ENCODE measurements around the gene RPL23. TPM values are rescaled to one million over a fixed set of nuclear protein-coding genes. Genes with fewer than 3 reads are reported as not detected.

RPL23 gene
- total RNA-seq, 1 donor from 2014 or later, result 1,087 TPM

DNA sequence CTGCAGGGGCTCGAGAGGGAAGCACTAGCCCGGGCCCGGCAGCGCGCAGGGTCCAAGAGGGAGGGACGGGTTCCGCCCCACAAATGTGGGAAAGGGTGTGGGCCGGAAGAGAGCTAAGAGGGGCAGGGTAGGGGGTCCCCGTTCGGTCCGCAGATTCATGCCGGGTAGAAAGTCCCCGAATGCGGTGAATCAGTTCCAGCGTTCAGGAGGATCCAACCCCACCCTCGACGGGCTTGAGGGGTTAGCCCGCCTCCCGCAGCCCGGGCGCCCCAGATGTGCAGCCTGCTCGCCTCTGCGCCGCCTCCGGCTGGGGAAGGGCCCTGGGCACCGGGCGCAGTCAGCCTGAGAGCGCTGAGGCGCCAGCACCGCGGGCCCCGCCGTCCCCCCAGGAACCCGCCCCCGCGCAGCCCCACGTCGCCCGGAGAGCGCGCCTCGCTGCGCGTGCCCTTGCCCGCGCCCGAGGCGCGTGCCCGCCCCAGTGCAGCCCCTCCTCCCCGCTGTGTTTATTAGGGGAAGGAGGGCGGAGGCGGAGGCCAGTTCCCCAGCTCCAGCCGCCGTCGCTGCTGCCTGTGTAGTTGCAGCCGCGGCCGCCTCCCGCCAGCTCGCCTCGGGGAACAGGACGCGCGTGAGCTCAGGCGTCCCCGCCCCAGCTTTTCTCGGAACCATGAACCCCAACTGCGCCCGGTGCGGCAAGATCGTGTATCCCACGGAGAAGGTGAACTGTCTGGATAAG is 16.2 kb upstream of the RPL23 start, which contains the start of gene LASP1:
LASP1 (plus strand) TSS at position 533 of the 733 bp plus-strand sequence; CDS start at position 665, 132 bp downstream.
- Histone ChIP-seq H3K27ac (ENCODE audit: low read depth, low read length) (peak within 1 kb of the TSS; percentile 79), H3K79me2 (ENCODE audit: insufficient read depth, low read length) (peaks cover 48% of the 10 kb centered on the region), H3K9ac (ENCODE audit: low read length) (peak within 1 kb of the TSS; percentile 95), H4K20me1 (ENCODE audit: insufficient read depth, low read length) (peaks cover 41% of the 10 kb centered on the region), H3K9me3 (ENCODE audit: insufficient read depth, low read depth, low read length) (no peaks in the 10 kb centered on the region), H2AFZ (ENCODE audit: low read depth, low read length) (peak within 1 kb of the TSS; percentile 70), H3K27me3 (ENCODE audit: insufficient read depth, low read length) (no peaks in the 10 kb centered on the region), H3K36me3 (ENCODE audit: insufficient read depth, low read length) (peaks cover 4% of the 10 kb centered on the region), H3K4me2 (ENCODE audit: low read length) (peak within 1 kb of the TSS; percentile 87), H3K4me3 (ENCODE audit: insufficient read depth, low read depth, low read length) (peak within 1 kb of the TSS; percentile 88), H3K4me1 (ENCODE audit: insufficient read depth, low read length) (peaks cover 46% of the 10 kb centered on the region)
- H3K4me3 Mint-ChIP-seq (ENCODE audit: unreplicated experiment), result peak within 1 kb of the TSS; percentile 97
- no peak for FAIRE-seq
- H3K9me3 Mint-ChIP-seq (ENCODE audit: unreplicated experiment), result no peaks in the 10 kb centered on the region
- H3K27me3 Mint-ChIP-seq (ENCODE audit: low read depth, unreplicated experiment), result no peaks in the 10 kb centered on the region
- peak within 1 kb of the TSS; percentile 96 for H3K27ac Mint-ChIP-seq (ENCODE audit: unreplicated experiment)
- peaks cover 22% of the 10 kb centered on the region for H3K4me1 Mint-ChIP-seq (ENCODE audit: low read depth, unreplicated experiment)
- peaks cover 9% of the 10 kb centered on the region for H3K36me3 Mint-ChIP-seq (ENCODE audit: low read depth, unreplicated experiment)
- DNase-seq (ENCODE audit: low read depth), result peak; percentile 74
- TF ChIP-seq EZH2 (IDR thresholded peaks at IDR 0.05; ENCODE audit: insufficient read depth, low read length), result no peak
- TF ChIP-seq CTCF (IDR thresholded peaks at IDR 0.05; ENCODE audit: insufficient read depth, low read depth, low read length), result no peak

DNA sequence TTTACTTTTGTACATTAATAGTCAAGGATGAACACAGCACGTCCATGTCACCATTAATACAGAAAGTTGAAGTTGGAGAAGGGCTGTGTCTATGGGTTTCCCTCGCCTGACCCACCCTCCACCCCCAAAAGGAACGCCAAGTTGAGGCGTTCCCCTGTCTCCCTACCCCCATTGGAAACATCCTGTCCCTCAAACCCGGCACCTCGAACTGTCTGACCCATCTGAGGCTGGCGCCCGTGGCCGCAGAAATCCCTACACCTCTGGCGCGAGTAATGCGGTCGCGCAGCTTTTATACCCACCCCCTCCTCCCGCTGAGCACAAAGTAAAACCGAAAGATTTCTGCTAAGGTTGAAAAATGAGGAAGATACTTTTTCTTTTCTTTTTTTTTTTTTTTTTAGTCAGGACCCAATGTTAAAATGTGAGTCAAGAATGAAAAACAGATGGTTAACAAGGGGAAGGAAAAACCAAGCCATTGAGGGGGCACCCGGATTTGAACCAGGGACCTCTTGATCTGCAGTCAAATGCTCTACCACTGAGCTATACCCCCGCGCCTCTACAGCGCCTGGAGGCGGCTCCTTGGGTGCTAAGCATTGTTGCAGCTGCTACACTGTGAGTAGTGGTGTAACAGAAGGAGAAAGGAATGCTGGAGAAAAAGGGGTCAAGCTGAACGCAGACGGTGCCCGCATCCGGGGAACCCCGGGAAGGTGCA is 15.4 kb upstream of the RPL23 start:
- peaks cover 33% of the 10 kb centered on the region for H4K20me1 ChIP-seq (ENCODE audit: insufficient read depth, low read length)
- Mint-ChIP-seq H3K27me3 (ENCODE audit: low read depth, unreplicated experiment) (no peaks in the 10 kb centered on the region), H3K36me3 (ENCODE audit: low read depth, unreplicated experiment) (peaks cover 9% of the 10 kb centered on the region), H3K9me3 (ENCODE audit: unreplicated experiment) (no peaks in the 10 kb centered on the region), H3K4me3 (ENCODE audit: unreplicated experiment) (peak overlapping the region; percentile 93), H3K27ac (ENCODE audit: unreplicated experiment) (peak overlapping the region; percentile 96), H3K4me1 (ENCODE audit: low read depth, unreplicated experiment) (peaks cover 17% of the 10 kb centered on the region)
- H3K79me2 ChIP-seq (ENCODE audit: insufficient read depth, low read length), result peaks cover 40% of the 10 kb centered on the region
- DNase-seq (ENCODE audit: low read depth), result peak; percentile 76
- H3K27me3 ChIP-seq (ENCODE audit: insufficient read depth, low read length), result no peaks in the 10 kb centered on the region
- peak overlapping the region; percentile 88 for H3K4me3 ChIP-seq (ENCODE audit: insufficient read depth, low read depth, low read length)
- peak; percentile 23 for TF ChIP-seq CTCF (IDR thresholded peaks at IDR 0.05; ENCODE audit: insufficient read depth, low read depth, low read length)
- TF ChIP-seq EZH2 (IDR thresholded peaks at IDR 0.05; ENCODE audit: insufficient read depth, low read length), result no peak
- peak overlapping the region; percentile 79 for H3K27ac ChIP-seq (ENCODE audit: low read depth, low read length)
- peak overlapping the region; percentile 70 for H2AFZ ChIP-seq (ENCODE audit: low read depth, low read length)
- peaks cover 4% of the 10 kb centered on the region for H3K36me3 ChIP-seq (ENCODE audit: insufficient read depth, low read length)
- no peaks in the 10 kb centered on the region for H3K9me3 ChIP-seq (ENCODE audit: insufficient read depth, low read depth, low read length)
- FAIRE-seq, result no peak
- H3K4me2 ChIP-seq (ENCODE audit: low read length), result peak overlapping the region; percentile 87
- H3K9ac ChIP-seq (ENCODE audit: low read length), result peak overlapping the region; percentile 95
- H3K4me1 ChIP-seq (ENCODE audit: insufficient read depth, low read length), result peaks cover 39% of the 10 kb centered on the region
